Tibial nerve (tissue), 3 donors: ENCODE data around the gene TMEM147.

ENCODE experiments used
- POLR2A ChIP-seq, 2 donors: fragments of 450-650 bp; IDR thresholded peaks; one replicate each; pipeline ENCODE4 v1.6.1; 2017; ENCODE audit warnings: antibody characterized with exemption in 2 of 2, mild to moderate bottlenecking in 2 of 2, moderate library complexity in 2 of 2
- TF ChIP-seq, protein P1 (sequence below), 5 experiments: fragments of 200-600 bp in 3 of 5; fragments of 450-650 bp in 2 of 5; sonication (generic) in 3 of 5; IDR thresholded peaks; one replicate each; pipeline ENCODE4 v1.5.1; 2016 to 2019; ENCODE audit warnings: antibody characterized with exemption in 5 of 5, mild to moderate bottlenecking in 3 of 5, moderate library complexity in 2 of 5

DNA sequence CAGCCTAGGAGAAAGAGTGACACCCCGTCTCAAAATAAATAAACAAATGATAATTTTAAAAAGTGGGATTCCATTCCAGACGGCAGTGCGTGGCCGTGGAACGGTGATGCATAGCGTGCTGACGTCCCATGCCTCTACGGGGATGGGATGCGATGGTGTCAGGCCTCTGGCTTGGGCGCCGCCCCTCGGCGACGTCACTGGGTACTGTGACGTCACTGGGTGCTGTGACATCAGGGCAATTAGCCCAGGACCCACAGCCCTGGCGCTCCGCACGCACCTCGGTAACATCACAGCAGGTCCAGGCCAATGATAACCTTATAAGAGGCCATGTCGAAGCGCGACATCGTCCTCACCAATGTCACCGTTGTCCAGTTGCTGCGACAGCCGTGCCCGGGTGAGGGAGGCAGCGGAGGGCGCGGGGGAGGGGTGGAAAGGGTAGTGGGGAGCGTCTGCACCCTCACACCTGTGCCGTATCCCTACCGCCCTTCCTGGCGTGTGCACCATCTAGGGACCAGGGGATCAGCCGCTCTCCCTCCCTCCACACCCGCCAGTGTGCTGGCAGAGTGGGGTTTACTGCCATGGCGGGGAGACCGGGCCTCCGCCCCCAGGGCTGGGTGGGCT is 12.1 kb upstream of the TMEM147 start, which contains the start of gene GAPDHS:
- TF ChIP-seq, protein P1, sequence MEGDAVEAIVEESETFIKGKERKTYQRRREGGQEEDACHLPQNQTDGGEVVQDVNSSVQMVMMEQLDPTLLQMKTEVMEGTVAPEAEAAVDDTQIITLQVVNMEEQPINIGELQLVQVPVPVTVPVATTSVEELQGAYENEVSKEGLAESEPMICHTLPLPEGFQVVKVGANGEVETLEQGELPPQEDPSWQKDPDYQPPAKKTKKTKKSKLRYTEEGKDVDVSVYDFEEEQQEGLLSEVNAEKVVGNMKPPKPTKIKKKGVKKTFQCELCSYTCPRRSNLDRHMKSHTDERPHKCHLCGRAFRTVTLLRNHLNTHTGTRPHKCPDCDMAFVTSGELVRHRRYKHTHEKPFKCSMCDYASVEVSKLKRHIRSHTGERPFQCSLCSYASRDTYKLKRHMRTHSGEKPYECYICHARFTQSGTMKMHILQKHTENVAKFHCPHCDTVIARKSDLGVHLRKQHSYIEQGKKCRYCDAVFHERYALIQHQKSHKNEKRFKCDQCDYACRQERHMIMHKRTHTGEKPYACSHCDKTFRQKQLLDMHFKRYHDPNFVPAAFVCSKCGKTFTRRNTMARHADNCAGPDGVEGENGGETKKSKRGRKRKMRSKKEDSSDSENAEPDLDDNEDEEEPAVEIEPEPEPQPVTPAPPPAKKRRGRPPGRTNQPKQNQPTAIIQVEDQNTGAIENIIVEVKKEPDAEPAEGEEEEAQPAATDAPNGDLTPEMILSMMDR (IDR thresholded peaks at IDR 0.05) = no peak
- TF ChIP-seq POLR2A (IDR thresholded peaks at IDR 0.05) = no peak
